ENCODE measurements around the gene RXRB. TPM values are rescaled to one million over a fixed set of nuclear protein-coding genes. Genes with fewer than 3 reads are reported as not detected.
A peak's percentile ranks its signal among the peaks of the same experiment; 100 is the strongest.

Gene RXRB
- total RNA-seq, 6 experiments from 2014 or later: 10.1 to 28.2 (median 17.7) TPM

DNA sequence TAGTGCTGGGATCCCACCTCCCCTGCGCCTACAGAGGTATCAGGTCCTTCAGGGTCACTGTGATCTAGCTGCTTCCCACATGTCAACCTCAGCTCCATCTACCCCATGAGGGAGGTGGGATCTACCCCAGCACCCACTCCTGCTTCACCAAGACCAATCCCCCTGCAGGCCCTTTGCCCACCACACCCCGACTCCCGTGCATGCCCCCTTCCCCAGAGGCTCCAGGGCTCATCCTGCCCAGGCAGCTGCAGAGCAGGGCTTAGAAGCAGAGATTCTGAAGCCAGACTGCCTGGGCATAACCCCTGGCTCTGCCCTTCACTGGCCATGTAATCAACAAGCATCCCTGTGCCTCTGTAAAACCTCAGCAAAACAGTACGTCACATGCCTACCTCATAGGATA, 25.7 kb downstream of the RXRB start:
- ATAC-seq (no peak), DNase-seq (no peak)
- H3K27ac ChIP-seq: no peak overlapping the region
- H3K27me3 ChIP-seq: no peaks in the 10 kb centered on the region
- H3K9me3 ChIP-seq: no peaks in the 10 kb centered on the region
- intact Hi-C loops (cut with DNase I): no loop called here
- H3K4me1 ChIP-seq: no peaks in the 10 kb centered on the region
- no peak for TF ChIP-seq CTCF (IDR thresholded peaks at IDR 0.05)
- no peak for TF ChIP-seq POLR2A (IDR thresholded peaks at IDR 0.05)
- H3K36me3 ChIP-seq: no peaks in the 10 kb centered on the region
- H3K4me3 ChIP-seq: no peak overlapping the region
- 79% methylated on average over 3 of the region's 4 CpGs for WGBS (ENCODE audit: insufficient coverage, low coverage, low lambda C conversion rate, missing lambda C conversion rate)

DNA sequence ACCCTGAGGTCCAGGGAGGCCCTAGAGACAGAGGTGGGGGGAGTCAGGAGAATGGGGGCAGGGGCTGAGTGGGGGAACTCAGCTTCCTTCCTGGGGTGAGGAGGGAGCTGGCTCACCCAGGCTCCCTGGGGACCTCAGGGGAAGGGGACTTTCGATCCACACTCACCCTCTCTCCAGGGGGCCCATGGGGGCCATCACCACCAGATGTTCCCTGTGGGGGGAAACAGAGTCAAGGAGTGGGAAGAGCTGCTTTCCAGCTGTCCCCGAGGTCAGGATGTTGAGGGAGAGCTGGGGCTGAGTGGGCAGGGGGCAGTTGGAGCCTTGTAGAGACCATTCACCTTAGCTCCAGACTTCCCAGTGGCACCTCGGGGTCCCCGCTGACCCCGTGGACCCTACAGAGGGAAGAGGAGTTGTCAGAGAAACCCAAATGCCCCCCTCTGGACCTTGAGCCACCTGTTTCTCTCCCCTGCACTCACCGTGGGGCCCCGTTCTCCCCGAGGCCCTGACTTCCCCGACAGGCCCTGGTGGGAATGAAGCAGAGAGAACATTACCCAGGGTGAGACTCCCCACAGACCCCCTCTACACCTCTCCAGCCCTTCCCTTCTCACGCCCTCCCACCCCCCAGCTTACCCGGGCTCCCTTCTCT, 26.8 kb downstream of the RXRB start:
- WGBS (ENCODE audit: insufficient coverage, low coverage, low lambda C conversion rate, missing lambda C conversion rate): 35% methylated on average over 3 of the region's 11 CpGs
- no peak overlapping the region for H3K4me3 ChIP-seq
- H3K27ac ChIP-seq: no peak overlapping the region
- ATAC-seq (no peak), DNase-seq (peak in 1 of 3 donors; percentile 33)
- H3K9me3 ChIP-seq: no peaks in the 10 kb centered on the region
- no peaks in the 10 kb centered on the region for H3K27me3 ChIP-seq
- H3K4me1 ChIP-seq: no peaks in the 10 kb centered on the region
- no peak for TF ChIP-seq POLR2A (IDR thresholded peaks at IDR 0.05)
- no peak for TF ChIP-seq CTCF (IDR thresholded peaks at IDR 0.05)
- intact Hi-C loops (cut with DNase I): no loop called here
- H3K36me3 ChIP-seq: no peaks in the 10 kb centered on the region

DNA sequence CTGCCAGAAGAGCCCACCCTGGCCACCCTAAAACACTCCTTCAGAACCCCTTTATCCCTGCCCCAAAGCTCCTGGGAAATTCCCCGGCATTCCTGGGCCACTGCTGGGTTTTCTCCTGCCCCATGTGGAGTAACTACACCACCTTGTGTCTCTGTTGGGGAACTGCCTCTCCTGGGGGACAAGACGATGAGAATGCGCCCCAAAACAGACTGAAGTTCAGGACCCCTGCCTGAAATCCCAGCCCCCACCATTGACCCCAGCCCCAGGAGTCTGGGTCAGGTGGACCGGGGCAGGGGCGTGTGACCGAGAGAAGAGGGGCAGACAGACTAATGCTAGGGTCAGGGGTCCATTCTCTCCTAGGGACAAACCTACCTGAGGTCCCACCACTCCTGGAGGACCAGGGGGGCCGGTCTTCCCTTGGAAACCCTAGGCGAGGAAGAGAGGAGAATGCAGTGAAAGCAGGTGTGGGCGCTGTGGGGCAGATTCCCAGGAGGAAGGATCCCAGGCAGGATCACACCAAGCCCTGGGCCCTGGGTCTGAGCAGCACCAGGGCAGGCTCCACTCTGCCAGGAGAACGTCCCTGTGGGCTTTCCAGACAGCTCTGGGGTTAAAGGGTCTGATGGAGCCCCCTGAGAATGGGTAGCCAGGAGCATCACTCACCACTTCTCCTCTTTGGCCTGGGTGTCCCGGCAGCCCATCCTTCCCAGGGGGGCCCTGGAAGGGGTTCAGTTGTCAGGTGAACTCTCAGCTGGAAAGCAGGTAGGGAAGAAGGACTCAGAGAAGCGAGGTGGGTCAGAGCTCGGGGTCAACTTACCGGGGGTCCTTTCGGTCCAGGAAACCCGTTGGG, 27.6 kb downstream of the RXRB start:
- no peaks in the 10 kb centered on the region for H3K9me3 ChIP-seq
- H3K4me3 ChIP-seq: no peak overlapping the region
- intact Hi-C loops (cut with DNase I): no loop called here
- H3K27ac ChIP-seq: no peak overlapping the region
- H3K36me3 ChIP-seq: no peaks in the 10 kb centered on the region
- TF ChIP-seq CTCF (IDR thresholded peaks at IDR 0.05) (peak; percentile 36 to 49 (median 36)), POLR2A (IDR thresholded peaks at IDR 0.05) (no peak)
- no peaks in the 10 kb centered on the region for H3K4me1 ChIP-seq
- WGBS (ENCODE audit: insufficient coverage, low coverage, low lambda C conversion rate, missing lambda C conversion rate): 71% methylated on average over 9 of the region's 16 CpGs
- no peaks in the 10 kb centered on the region for H3K27me3 ChIP-seq
- ATAC-seq (peak; percentile 23 to 62 (median 50)), DNase-seq (peak in 1 of 3 donors; percentile 39)

DNA sequence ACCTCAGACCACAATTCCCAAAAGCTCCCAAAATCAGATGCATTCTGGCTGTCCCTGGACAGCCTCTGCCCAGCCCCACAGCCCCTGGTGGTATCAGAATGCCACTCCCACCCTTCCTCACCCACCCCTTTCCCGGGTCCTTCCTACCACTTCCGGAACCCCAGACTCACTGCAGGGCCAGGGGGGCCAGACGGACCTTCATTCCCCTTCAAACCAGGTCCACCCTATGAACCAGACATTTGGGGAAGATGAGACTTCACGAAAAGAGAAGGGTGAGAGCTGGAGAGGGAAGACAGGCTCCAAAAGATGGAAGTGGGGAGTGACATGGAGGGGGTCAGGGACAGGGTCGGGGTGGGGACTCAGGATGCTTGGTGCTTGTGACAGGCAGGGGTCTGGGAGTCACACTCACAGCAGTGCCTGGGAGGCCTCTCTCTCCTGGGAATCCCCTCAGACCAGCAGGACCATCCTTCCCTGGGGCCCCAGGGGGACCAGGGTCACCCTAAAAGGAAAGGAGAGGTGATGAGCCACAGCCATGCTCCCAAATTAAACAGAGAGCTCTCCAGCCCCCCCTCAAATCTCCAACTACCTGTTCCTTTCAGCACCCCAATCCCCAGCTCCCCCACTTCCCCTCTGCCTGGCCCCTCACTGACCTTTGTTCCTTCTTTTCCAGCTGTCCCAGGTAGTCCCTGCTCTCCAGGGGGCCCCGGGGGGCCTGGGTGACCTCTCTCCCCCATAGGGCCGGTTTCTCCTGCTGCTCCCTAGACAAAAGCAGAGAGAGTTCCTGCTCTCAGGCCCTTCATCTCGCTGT, 28.4 kb downstream of the RXRB start:
- TF ChIP-seq CTCF (IDR thresholded peaks at IDR 0.05) (no peak), POLR2A (IDR thresholded peaks at IDR 0.05) (no peak)
- Histone ChIP-seq H3K27ac (no peak overlapping the region), H3K9me3 (no peaks in the 10 kb centered on the region), H3K27me3 (no peaks in the 10 kb centered on the region), H3K4me1 (no peaks in the 10 kb centered on the region), H3K36me3 (no peaks in the 10 kb centered on the region), H3K4me3 (no peak overlapping the region)
- WGBS (ENCODE audit: insufficient coverage, low coverage, low lambda C conversion rate, missing lambda C conversion rate): 54% methylated on average over 8 of the region's 8 CpGs
- intact Hi-C loops (cut with DNase I): no loop called here
- ATAC-seq: no peak
- DNase-seq: no peak

Measured in right lobe of liver (tissue), 6 donors.